Islet precursor cell (in vitro differentiated cells): ENCODE measurements around the gene SORCS2.
A peak's percentile ranks its signal among the peaks of the same experiment; 100 is the strongest.

Experiments used
- DNase-seq: peaks from one replicate; pipeline ENCODE4 v3.0.0-alpha.2; 2018

SORCS2 gene

GRCh38 chr4:7186516-7187167, 5.7 kb upstream of the SORCS2 start:
- DNase-seq: peak; percentile 31

GRCh38 chr4:7187168-7187535, 5.2 kb upstream of the SORCS2 start:
- DNase-seq: peak; percentile 51

GRCh38 chr4:7187691-7188090, 4.6 kb upstream of the SORCS2 start:
- peak; percentile 37 for DNase-seq

GRCh38 chr4:7189066-7189465, 3.3 kb upstream of the SORCS2 start:
- peak; percentile 42 for DNase-seq

GRCh38 chr4:7189475-7190277, 2.7 kb upstream of the SORCS2 start:
- DNase-seq: peak; percentile 56

- no peak for DNase-seq
These were observed 2.1 kb upstream of the SORCS2 start for GRCh38 chr4:7190278-7190594.

- DNase-seq: peak; percentile 33
These were observed 1.4 kb upstream of the SORCS2 start for GRCh38 chr4:7190691-7191545.

- peak; percentile 26 for DNase-seq
These were observed 639 bp upstream of the SORCS2 start for GRCh38 chr4:7191546-7192251.

GRCh38 chr4:7193030-7193958, 956 bp downstream of the SORCS2 start:
- DNase-seq: peak; percentile 56

- peak; percentile 68 for DNase-seq
These were observed 2.2 kb downstream of the SORCS2 start for GRCh38 chr4:7194251-7195140.

- no peak for DNase-seq
These were observed 2.8 kb downstream of the SORCS2 start for GRCh38 chr4:7195141-7195515.

GRCh38 chr4:7195546-7196287, 3.4 kb downstream of the SORCS2 start:
- peak; percentile 43 for DNase-seq

- peak; percentile 37 for DNase-seq
These were observed 3.9 kb downstream of the SORCS2 start for GRCh38 chr4:7196288-7196651.

- peak; percentile 45 for DNase-seq
These were observed 4.4 kb downstream of the SORCS2 start for GRCh38 chr4:7196736-7197135.

- peak; percentile 59 for DNase-seq
These were observed 5.6 kb downstream of the SORCS2 start for GRCh38 chr4:7197910-7198309.

GRCh38 chr4:7198440-7199128, 6.2 kb downstream of the SORCS2 start:
- peak; percentile 56 for DNase-seq

GRCh38 chr4:7199129-7199725, 6.9 kb downstream of the SORCS2 start:
- DNase-seq: peak; percentile 46

GRCh38 chr4:7199771-7200441, 7.6 kb downstream of the SORCS2 start:
- DNase-seq: peak; percentile 51
